ENCODE measurements around the gene CCDC88B.

GRCh38 chr11:64376071-64376470, 36.1 kb downstream of the CCDC88B start:
- TF ChIP-seq TEAD4 (IDR thresholded peaks at IDR 0.05) (no peak), EP300 (IDR thresholded peaks at IDR 0.05; ENCODE audit: borderline replicate concordance) (no peak), CREB1 (IDR thresholded peaks at IDR 0.05; ENCODE audit: low read depth) (no peak), RAD21 (IDR thresholded peaks at IDR 0.05; ENCODE audit: low read depth) (no peak)
- TF ChIP-seq, protein P1, sequence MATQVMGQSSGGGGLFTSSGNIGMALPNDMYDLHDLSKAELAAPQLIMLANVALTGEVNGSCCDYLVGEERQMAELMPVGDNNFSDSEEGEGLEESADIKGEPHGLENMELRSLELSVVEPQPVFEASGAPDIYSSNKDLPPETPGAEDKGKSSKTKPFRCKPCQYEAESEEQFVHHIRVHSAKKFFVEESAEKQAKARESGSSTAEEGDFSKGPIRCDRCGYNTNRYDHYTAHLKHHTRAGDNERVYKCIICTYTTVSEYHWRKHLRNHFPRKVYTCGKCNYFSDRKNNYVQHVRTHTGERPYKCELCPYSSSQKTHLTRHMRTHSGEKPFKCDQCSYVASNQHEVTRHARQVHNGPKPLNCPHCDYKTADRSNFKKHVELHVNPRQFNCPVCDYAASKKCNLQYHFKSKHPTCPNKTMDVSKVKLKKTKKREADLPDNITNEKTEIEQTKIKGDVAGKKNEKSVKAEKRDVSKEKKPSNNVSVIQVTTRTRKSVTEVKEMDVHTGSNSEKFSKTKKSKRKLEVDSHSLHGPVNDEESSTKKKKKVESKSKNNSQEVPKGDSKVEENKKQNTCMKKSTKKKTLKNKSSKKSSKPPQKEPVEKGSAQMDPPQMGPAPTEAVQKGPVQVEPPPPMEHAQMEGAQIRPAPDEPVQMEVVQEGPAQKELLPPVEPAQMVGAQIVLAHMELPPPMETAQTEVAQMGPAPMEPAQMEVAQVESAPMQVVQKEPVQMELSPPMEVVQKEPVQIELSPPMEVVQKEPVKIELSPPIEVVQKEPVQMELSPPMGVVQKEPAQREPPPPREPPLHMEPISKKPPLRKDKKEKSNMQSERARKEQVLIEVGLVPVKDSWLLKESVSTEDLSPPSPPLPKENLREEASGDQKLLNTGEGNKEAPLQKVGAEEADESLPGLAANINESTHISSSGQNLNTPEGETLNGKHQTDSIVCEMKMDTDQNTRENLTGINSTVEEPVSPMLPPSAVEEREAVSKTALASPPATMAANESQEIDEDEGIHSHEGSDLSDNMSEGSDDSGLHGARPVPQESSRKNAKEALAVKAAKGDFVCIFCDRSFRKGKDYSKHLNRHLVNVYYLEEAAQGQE (IDR thresholded peaks at IDR 0.05; ENCODE audit: low read depth): no peak

Data from Ishikawa (cell line).